Measurements from ENCODE around the gene RGS12. TPM values are rescaled to one million over a fixed set of nuclear protein-coding genes. Genes with fewer than 3 reads are reported as not detected.

The RGS12 gene
- total and polyA plus RNA-seq, 4 experiments from 2014 or later = 0.93 to 10.6 (median 6.0) TPM

GRCh38 chr4:3287271-3287971 is 5.4 kb upstream of the RGS12 start:
- ChIA-PET POLR2A (ENCODE audit: partially characterized antibody) (no interaction called here), CTCF (ENCODE audit: partially characterized antibody) (no interaction called here)
- Histone ChIP-seq H3K9me3 (ENCODE audit: control insufficient read depth in 1 of 2, low read length in 2 of 2) (no peaks in the 10 kb centered on the region), H3K27me3 (ENCODE audit: insufficient read depth, low read length) (no peaks in the 10 kb centered on the region), H3K4me1 (ENCODE audit: insufficient read depth, low read length) (peaks cover 9% of the 10 kb centered on the region), H3K4me3 (ENCODE audit: low read length in 2 of 2) (no peak overlapping the region), H3K36me3 (ENCODE audit: insufficient read depth, low read length) (no peaks in the 10 kb centered on the region), H3K27ac (ENCODE audit: low read depth, low read length) (no peak overlapping the region)
- H3K4me1 Mint-ChIP-seq = peaks cover 5 to 8% (median 6%) of the 10 kb centered on the region in 4 donors
- peaks cover 0 to 5% (median under 1%) of the 10 kb centered on the region in 8 donors for H3K9me3 Mint-ChIP-seq
- peaks cover 0 to 3% of the 10 kb centered on the region in 2 donors for H3K36me3 Mint-ChIP-seq
- no peak for DNase-seq
- H3K4me3 Mint-ChIP-seq = no peak overlapping the region
- intact Hi-C loops (cut with micrococcal nuclease) = no loop called here
- peaks cover 12% of the 10 kb centered on the region in 2 donors for H3K27me3 Mint-ChIP-seq
- H3K27ac Mint-ChIP-seq = no peak overlapping the region

DNA sequence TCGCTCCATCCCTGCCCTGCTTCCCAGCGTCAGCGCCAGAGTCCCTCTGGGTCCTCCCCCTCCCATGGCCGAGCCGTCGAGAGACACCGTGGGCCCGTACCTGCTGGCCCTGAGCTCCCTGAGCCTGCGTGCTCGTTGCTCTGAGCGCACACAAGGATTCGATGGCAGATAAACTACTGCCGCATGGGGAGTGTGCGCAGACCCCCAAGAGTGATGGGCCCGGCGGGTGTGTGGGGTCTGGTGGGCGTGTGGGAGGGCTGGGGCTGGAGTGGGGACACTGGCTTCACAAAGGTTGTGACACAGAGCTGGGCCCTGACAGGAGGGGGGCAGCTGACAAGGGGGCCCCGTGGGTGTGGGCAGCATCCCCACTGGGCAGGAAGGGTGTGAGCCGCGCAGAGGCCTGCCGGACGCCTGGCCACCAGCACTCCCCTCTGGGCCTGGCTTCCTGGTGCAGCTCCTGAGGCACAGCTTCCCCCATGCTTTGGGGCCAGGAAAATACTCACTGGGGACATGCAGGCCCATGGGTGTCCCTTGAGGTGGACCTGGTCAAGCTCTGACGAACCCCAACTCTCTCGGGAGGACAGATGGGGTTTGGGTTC is 4.8 kb upstream of the RGS12 start:
- ChIA-PET POLR2A (ENCODE audit: partially characterized antibody) (no interaction called here), CTCF (ENCODE audit: partially characterized antibody) (no interaction called here)
- intact Hi-C loops (cut with micrococcal nuclease) = no loop called here
- H3K4me3 Mint-ChIP-seq = no peak overlapping the region
- Histone ChIP-seq H3K36me3 (ENCODE audit: insufficient read depth, low read length) (no peaks in the 10 kb centered on the region), H3K27me3 (ENCODE audit: insufficient read depth, low read length) (no peaks in the 10 kb centered on the region), H3K4me1 (ENCODE audit: insufficient read depth, low read length) (peaks cover 9% of the 10 kb centered on the region), H3K9me3 (ENCODE audit: control insufficient read depth in 1 of 2, low read length in 2 of 2) (no peaks in the 10 kb centered on the region), H3K4me3 (ENCODE audit: low read length in 2 of 2) (no peak overlapping the region), H3K27ac (ENCODE audit: low read depth, low read length) (no peak overlapping the region)
- H3K9me3 Mint-ChIP-seq = no peaks in the 10 kb centered on the region
- no peak overlapping the region for H3K27ac Mint-ChIP-seq
- no peak for DNase-seq
- H3K27me3 Mint-ChIP-seq = peaks cover 10 to 12% of the 10 kb centered on the region in 2 donors
- peaks cover 0 to 3% of the 10 kb centered on the region in 2 donors for H3K36me3 Mint-ChIP-seq
- H3K4me1 Mint-ChIP-seq = peaks cover 5 to 8% (median 6%) of the 10 kb centered on the region in 4 donors

DNA sequence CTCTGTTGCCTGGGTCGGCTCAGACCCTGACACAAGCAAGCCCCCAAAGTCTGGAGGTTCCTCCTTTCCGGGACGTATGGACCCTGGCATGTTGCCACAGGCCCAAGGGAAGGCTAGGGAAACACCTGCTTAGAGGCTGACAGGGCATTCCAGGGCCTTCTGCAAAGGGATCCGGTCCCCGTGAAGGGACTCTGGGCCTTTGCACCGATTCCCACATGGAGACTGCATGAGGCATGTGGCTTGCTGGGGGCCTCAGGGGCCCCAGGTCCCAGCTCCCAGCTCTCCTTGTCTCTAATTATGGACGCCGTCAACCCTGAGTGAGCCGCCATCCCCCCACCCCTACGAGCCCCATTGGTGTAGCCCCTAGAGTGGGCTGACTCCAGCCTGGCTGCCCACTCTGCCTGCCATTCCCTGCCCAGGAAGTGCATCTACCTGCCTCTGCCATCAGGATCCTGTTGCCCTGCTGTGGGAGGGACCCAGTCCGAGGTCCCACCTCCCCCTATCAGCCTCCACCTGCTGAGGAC is 4.2 kb upstream of the RGS12 start:
- no peak overlapping the region for H3K27ac ChIP-seq (ENCODE audit: low read depth, low read length)
- no peaks in the 10 kb centered on the region for H3K27me3 ChIP-seq (ENCODE audit: insufficient read depth, low read length)
- Mint-ChIP-seq H3K27ac (no peak overlapping the region), H3K4me1 (peaks cover 6 to 11% (median 9%) of the 10 kb centered on the region in 4 donors), H3K4me3 (no peak overlapping the region), H3K27me3 (peaks cover 10 to 12% of the 10 kb centered on the region in 2 donors), H3K36me3 (peaks cover 0 to 3% of the 10 kb centered on the region in 2 donors), H3K9me3 (no peaks in the 10 kb centered on the region)
- no peak for DNase-seq
- no peaks in the 10 kb centered on the region for H3K36me3 ChIP-seq (ENCODE audit: insufficient read depth, low read length)
- intact Hi-C loops (cut with micrococcal nuclease) = no loop called here
- no peaks in the 10 kb centered on the region for H3K9me3 ChIP-seq (ENCODE audit: control insufficient read depth in 1 of 2, low read length in 2 of 2)
- peaks cover 9% of the 10 kb centered on the region for H3K4me1 ChIP-seq (ENCODE audit: insufficient read depth, low read length)
- ChIA-PET CTCF (ENCODE audit: partially characterized antibody) (no interaction called here), POLR2A (ENCODE audit: partially characterized antibody) (no interaction called here)
- H3K4me3 ChIP-seq (ENCODE audit: low read length in 2 of 2) = no peak overlapping the region

- Mint-ChIP-seq H3K4me3 (peak overlapping the region in 5 of 8 donors; percentile 15 to 54 (median 34)), H3K27ac (peak overlapping the region in 2 of 7 donors; percentile 19 to 62), H3K36me3 (peaks cover 0 to 3% of the 10 kb centered on the region in 2 donors), H3K27me3 (peaks cover 8 to 12% of the 10 kb centered on the region in 2 donors), H3K4me1 (peaks cover 10 to 22% (median 13%) of the 10 kb centered on the region in 4 donors), H3K9me3 (no peaks in the 10 kb centered on the region)
- Histone ChIP-seq H3K27me3 (ENCODE audit: insufficient read depth, low read length) (no peaks in the 10 kb centered on the region), H3K36me3 (ENCODE audit: insufficient read depth, low read length) (no peaks in the 10 kb centered on the region), H3K9me3 (ENCODE audit: control insufficient read depth in 1 of 2, low read length in 2 of 2) (no peaks in the 10 kb centered on the region), H3K4me3 (ENCODE audit: low read length in 2 of 2) (no peak overlapping the region), H3K27ac (ENCODE audit: low read depth, low read length) (no peak overlapping the region), H3K4me1 (ENCODE audit: insufficient read depth, low read length) (peaks cover 9% of the 10 kb centered on the region)
- DNase-seq = no peak
- ChIA-PET CTCF (ENCODE audit: partially characterized antibody) (no interaction called here), POLR2A (ENCODE audit: partially characterized antibody) (no interaction called here)
- intact Hi-C loops (cut with micrococcal nuclease) = loop anchor here (5.0 kb wide), 1 partner anchor 1283 kb away; the partner anchor contains the start of gene NELFA
Observed at GRCh38 chr4:3290476-3290875, 2.3 kb upstream of the RGS12 start.

DNA sequence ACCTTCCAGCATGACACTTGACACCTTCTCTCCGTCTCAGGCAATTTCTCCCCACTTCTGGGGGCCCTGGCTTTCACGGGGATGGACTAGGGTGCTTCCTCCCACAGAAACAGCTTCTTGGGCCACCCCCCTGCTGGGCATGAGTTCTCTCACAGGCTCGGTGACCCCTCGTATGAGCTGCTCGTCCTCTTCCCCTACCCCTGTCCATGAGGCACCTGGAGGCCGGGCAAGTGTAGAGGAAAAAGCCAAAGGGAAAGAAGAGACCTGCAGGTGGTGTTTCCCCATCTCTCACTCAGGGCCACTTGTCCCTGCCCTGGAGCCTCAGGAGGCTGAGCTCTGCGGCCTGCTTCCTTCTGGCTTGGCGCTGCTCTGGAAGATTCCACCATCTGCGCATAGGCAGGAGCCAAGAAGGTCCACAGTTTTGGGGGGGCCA is 1.9 kb upstream of the RGS12 start:
- Histone ChIP-seq H3K9me3 (ENCODE audit: control insufficient read depth in 1 of 2, low read length in 2 of 2) (no peaks in the 10 kb centered on the region), H3K27ac (ENCODE audit: low read depth, low read length) (no peak overlapping the region), H3K36me3 (ENCODE audit: insufficient read depth, low read length) (no peaks in the 10 kb centered on the region), H3K27me3 (ENCODE audit: insufficient read depth, low read length) (no peaks in the 10 kb centered on the region), H3K4me1 (ENCODE audit: insufficient read depth, low read length) (peaks cover 9% of the 10 kb centered on the region), H3K4me3 (ENCODE audit: low read length in 2 of 2) (no peak overlapping the region)
- intact Hi-C loops (cut with micrococcal nuclease) = loop anchor here (5.0 kb wide), 1 partner anchor 1284 kb away; the partner anchor contains the start of gene NELFA
- no peaks in the 10 kb centered on the region for H3K9me3 Mint-ChIP-seq
- peaks cover 0 to 3% of the 10 kb centered on the region in 2 donors for H3K36me3 Mint-ChIP-seq
- DNase-seq = no peak
- H3K27ac Mint-ChIP-seq = peak overlapping the region in 1 of 7 donors; percentile 62
- peak overlapping the region in 5 of 8 donors; percentile 15 to 54 (median 17) for H3K4me3 Mint-ChIP-seq
- CTCF ChIA-PET (ENCODE audit: partially characterized antibody) = interaction anchor here (0.7 kb wide), 1 partner anchor 50 kb away, joined by 3 read pairs; no protein-coding TSS in a partner anchor
- H3K4me1 Mint-ChIP-seq = peaks cover 10 to 22% (median 13%) of the 10 kb centered on the region in 4 donors
- POLR2A ChIA-PET (ENCODE audit: partially characterized antibody) = no interaction called here
- peaks cover 8 to 10% of the 10 kb centered on the region in 2 donors for H3K27me3 Mint-ChIP-seq

- Mint-ChIP-seq H3K27ac (peak overlapping the region; percentile 44 to 92 (median 84)), H3K36me3 (peaks cover 0 to 3% of the 10 kb centered on the region in 2 donors), H3K9me3 (no peaks in the 10 kb centered on the region), H3K27me3 (peaks cover 8 to 9% of the 10 kb centered on the region in 2 donors), H3K4me3 (peak overlapping the region; percentile 87 to 93 (median 92)), H3K4me1 (peaks cover 10 to 28% (median 13%) of the 10 kb centered on the region in 4 donors)
- CTCF ChIA-PET (ENCODE audit: partially characterized antibody) = interaction anchor here (0.7 to 1.2 kb wide), 2 partner anchors 50 to 97 kb away, joined by 3 to 4 read pairs; no protein-coding TSS in a partner anchor
- peaks cover 9% of the 10 kb centered on the region for H3K4me1 ChIP-seq (ENCODE audit: insufficient read depth, low read length)
- no peaks in the 10 kb centered on the region for H3K27me3 ChIP-seq (ENCODE audit: insufficient read depth, low read length)
- no peak overlapping the region for H3K27ac ChIP-seq (ENCODE audit: low read depth, low read length)
- intact Hi-C loops (cut with micrococcal nuclease) = loop anchor here (5.0 kb wide), 1 partner anchor 1284 kb away; the partner anchor contains the start of gene NELFA
- POLR2A ChIA-PET (ENCODE audit: partially characterized antibody) = interaction anchor here (1.5 kb wide), 1 partner anchor 95 kb away, joined by 3 read pairs; no protein-coding TSS in a partner anchor
- peak overlapping the region in 1 of 2 donors; percentile 76 for H3K4me3 ChIP-seq (ENCODE audit: low read length in 2 of 2)
- no peaks in the 10 kb centered on the region for H3K9me3 ChIP-seq (ENCODE audit: control insufficient read depth in 1 of 2, low read length in 2 of 2)
- H3K36me3 ChIP-seq (ENCODE audit: insufficient read depth, low read length) = no peaks in the 10 kb centered on the region
- DNase-seq = no peak
Observed at GRCh38 chr4:3291411-3291968, 1.3 kb upstream of the RGS12 start.
